Thoracic aorta (tissue), 2 donors: Measurements from ENCODE around the gene ADAR. TPM values are rescaled to one million over a fixed set of nuclear protein-coding genes. Genes with fewer than 3 reads are reported as not detected.

Experiments
- ATAC-seq: fragments of 150-250 bp; one replicate; pipeline ENCODE4 v1.8.0; 2017; ENCODE audit warnings: low read depth; ENCODE audit not compliant: insufficient number of reproducible peaks, low FRiP score
- DNase-seq: peaks from one replicate; pipeline ENCODE4 v3.0.0-alpha.2; 2020; ENCODE audit warnings: low spot score
- H3K27ac ChIP-seq, 2 donors: fragments of 200-600 bp; sonication (generic); 1 replicate in 1 of 2; 2 replicates in 1 of 2; pipeline ENCODE4 v1.5.1; 2016; ENCODE audit warnings: mild to moderate bottlenecking in 2 of 2, moderate library complexity in 2 of 2
- H3K27me3 ChIP-seq: fragments of 200-600 bp; sonication (generic); replicated peaks from 2 replicates; pipeline ENCODE4 v1.6.0; 2016; ENCODE audit warnings: mild to moderate bottlenecking; ENCODE audit not compliant: insufficient read depth
- H3K36me3 ChIP-seq: fragments of 200-600 bp; sonication (generic); one replicate; pipeline ENCODE4 v1.5.1; 2016
- H3K4me1 ChIP-seq, 2 donors: fragments of 200-600 bp; sonication (generic); 1 replicate in 1 of 2; 2 replicates in 1 of 2; pipeline versions ENCODE4 v1.5.1 to v1.6.0; 2016; ENCODE audit warnings: low read depth in 2 of 2, mild to moderate bottlenecking in 1 of 2; ENCODE audit not compliant: control insufficient read depth in 1 of 2
- H3K4me3 ChIP-seq: fragments of 200-600 bp; sonication (generic); 2 replicates; pipeline ENCODE4 v1.5.1; 2016; ENCODE audit warnings: mild to moderate bottlenecking
- H3K9me3 ChIP-seq: fragments of 200-600 bp; sonication (generic); 2 replicates; pipeline ENCODE4 v1.5.1; 2016
- total RNA-seq, 2 donors: library from RNA; depleted of rRNA; stranded (reverse); fragments of >200 nt; gene quantifications; one replicate each; pipeline versions ENCODE4 v1.1.0 to v1.2.3, GENCODE V29; 2016
- TF ChIP-seq, protein P1 (sequence below): fragments of 200-600 bp; sonication (generic); IDR thresholded peaks from one replicate; pipeline ENCODE4 v1.5.1; 2019; ENCODE audit warnings: antibody characterized with exemption

ADAR gene
- total RNA-seq, 2 donors from 2014 or later, result 86.1 to 149 TPM

DNA sequence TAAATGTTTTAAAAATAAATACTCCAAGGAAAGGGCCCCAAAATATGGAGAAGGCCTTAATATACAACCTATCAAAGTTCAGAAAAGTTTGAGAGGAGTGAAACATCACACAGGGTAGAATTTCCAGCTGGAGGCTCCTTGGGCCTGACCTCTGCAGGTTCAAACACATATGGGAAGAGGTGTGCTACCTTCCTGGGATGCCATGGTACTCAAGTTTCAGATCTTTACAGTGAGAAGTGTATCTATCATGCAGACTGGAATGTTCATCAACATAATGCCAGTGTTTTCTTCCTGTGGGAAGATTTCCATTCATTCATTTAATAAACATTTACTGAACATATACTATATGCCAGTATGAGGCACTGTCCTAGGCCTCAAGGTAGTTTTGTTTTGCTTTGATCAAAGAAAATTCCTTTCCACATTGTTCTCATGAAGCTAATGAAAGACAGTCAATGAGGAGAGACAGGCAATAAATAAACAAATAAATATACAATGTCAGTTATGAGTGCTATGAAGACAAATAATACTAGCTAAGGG is 14.6 kb upstream of the ADAR start:
- no peak for ATAC-seq
- TF ChIP-seq, protein P1, sequence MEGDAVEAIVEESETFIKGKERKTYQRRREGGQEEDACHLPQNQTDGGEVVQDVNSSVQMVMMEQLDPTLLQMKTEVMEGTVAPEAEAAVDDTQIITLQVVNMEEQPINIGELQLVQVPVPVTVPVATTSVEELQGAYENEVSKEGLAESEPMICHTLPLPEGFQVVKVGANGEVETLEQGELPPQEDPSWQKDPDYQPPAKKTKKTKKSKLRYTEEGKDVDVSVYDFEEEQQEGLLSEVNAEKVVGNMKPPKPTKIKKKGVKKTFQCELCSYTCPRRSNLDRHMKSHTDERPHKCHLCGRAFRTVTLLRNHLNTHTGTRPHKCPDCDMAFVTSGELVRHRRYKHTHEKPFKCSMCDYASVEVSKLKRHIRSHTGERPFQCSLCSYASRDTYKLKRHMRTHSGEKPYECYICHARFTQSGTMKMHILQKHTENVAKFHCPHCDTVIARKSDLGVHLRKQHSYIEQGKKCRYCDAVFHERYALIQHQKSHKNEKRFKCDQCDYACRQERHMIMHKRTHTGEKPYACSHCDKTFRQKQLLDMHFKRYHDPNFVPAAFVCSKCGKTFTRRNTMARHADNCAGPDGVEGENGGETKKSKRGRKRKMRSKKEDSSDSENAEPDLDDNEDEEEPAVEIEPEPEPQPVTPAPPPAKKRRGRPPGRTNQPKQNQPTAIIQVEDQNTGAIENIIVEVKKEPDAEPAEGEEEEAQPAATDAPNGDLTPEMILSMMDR, result no peak
- Histone ChIP-seq H3K4me3 (no peak overlapping the region), H3K27me3 (no peaks in the 10 kb centered on the region), H3K9me3 (no peaks in the 10 kb centered on the region), H3K36me3 (no peaks in the 10 kb centered on the region), H3K27ac (no peak overlapping the region), H3K4me1 (peaks cover 8 to 27% of the 10 kb centered on the region in 2 donors)
- DNase-seq, result no peak

DNA sequence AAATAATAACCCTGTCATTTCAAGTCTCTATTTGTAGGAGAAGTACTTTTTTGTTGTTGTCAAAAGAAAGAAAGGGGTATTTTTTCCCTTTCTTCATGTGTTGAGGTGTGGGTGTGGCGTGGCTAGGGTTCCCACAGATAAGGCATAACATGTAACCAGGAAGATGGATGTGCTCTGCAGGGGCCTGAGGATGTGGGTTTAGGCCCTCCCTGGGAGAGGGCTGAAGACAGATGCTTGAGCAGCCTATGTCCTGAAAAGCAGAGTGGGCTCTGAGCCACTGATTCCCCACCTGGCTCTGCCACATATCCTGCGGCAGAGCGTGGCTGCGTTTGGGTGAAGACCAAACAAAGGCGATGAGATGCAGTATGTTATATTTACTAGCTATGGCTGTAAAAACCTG is 13.9 kb upstream of the ADAR start:
- Histone ChIP-seq H3K9me3 (no peaks in the 10 kb centered on the region), H3K4me1 (peaks cover 7 to 25% of the 10 kb centered on the region in 2 donors), H3K4me3 (no peak overlapping the region), H3K27ac (no peak overlapping the region), H3K36me3 (no peaks in the 10 kb centered on the region), H3K27me3 (no peaks in the 10 kb centered on the region)
- TF ChIP-seq, protein P1, result no peak
- DNase-seq (no peak), ATAC-seq (no peak)

DNA sequence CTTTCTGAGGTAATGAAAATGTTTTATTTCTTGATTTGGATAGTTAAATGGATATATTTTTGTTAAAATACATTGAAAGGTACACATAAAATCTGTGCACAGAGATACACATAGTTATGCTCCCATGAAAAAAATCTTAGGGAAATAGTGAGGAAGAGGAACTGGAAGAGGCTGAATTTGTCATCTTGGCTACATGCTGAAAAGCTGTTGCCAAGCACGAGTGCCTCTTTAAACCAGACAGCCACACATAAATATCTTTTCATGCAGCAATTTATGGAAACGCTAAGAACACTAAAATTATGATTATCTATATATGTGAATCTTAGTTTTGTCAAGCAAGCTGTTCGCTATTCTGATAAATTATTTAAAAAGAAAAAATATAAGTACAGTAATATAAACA is 12.8 kb upstream of the ADAR start:
- Histone ChIP-seq H3K4me3 (no peak overlapping the region), H3K27ac (no peak overlapping the region), H3K9me3 (no peaks in the 10 kb centered on the region), H3K36me3 (no peaks in the 10 kb centered on the region), H3K4me1 (peaks cover 0 to 15% of the 10 kb centered on the region in 2 donors), H3K27me3 (no peaks in the 10 kb centered on the region)
- TF ChIP-seq, protein P1, result no peak
- ATAC-seq, result no peak
- no peak for DNase-seq

DNA sequence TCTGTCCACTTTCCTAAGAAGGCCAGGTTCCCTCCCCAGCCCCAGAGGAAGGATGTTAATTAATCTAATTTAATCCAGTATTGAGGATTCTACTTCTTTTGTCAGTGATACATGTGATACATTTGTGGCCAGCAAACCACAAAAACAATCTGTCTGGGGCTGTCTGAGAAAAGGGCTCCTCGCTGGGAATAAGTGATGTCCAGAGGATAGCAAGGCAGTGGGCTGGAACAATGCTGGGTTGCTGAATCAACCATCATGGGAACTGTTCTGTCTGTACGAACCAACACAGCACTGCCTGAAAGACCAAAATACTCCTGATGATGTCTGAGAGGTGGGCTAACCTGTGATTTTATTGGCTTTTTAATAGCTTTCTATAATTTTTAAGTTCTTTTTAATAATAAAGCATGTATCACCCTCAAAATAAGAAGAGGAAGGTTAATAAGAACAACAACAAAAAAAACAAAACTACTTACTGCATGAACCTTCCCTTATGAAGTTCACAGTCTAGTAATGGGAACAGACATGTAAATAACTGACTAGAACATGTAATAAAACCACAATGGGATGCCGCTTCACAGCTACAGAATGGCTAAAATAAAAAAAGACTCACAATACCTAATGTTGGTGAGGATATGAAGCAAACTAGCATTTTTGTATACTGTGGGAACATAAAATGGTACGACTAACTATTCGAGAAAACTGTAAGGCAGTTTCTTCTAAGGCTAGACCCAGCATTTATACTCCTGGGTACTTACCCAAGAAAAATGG is 11.4 kb upstream of the ADAR start:
- Histone ChIP-seq H3K9me3 (no peaks in the 10 kb centered on the region), H3K36me3 (no peaks in the 10 kb centered on the region), H3K4me1 (peaks cover 0 to 4% of the 10 kb centered on the region in 2 donors), H3K4me3 (no peak overlapping the region), H3K27me3 (no peaks in the 10 kb centered on the region), H3K27ac (no peak overlapping the region)
- no peak for ATAC-seq
- TF ChIP-seq, protein P1, result no peak
- DNase-seq, result no peak

DNA sequence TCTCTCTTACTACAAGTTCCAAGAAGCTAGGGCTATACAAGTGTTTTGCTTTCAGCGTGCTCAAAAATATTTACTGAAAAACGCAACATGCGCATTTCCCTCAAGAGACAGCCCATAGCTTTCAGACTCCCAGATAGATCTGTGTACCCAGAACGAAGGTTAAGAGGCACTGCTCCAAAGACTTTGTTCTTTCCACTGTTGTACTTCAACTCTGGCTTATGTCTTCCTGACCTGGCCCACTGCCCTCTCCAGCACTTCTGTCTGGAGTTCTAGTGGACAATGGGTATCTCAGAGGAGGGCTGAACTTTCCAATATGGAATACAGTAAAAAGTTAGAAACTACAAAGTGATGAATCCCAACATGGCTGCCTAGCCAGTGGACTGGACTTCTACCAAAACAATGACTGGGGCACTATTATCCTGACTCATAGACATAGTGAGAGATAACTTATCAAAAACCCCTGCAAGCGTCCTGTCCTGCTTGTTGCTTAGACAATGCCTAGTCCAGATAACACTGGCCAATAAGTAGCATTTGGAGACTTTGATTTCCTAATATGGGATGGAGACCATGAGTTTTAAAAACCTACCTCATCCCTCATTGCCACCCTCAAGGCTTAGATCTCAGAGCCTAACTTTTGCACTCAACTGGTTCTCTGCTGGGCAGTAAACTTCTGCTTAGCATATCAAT is 8.8 kb upstream of the ADAR start:
- TF ChIP-seq, protein P1, result no peak
- H3K27me3 ChIP-seq, result no peaks in the 10 kb centered on the region
- no peaks in the 10 kb centered on the region for H3K36me3 ChIP-seq
- no peak overlapping the region for H3K27ac ChIP-seq
- ATAC-seq, result no peak
- no peaks in the 10 kb centered on the region for H3K9me3 ChIP-seq
- H3K4me3 ChIP-seq, result no peak overlapping the region
- peaks cover 0 to 4% of the 10 kb centered on the region in 2 donors for H3K4me1 ChIP-seq
- DNase-seq, result no peak
